ENCODE measurements around the gene ZNF891. TPM values are rescaled to one million over a fixed set of nuclear protein-coding genes. Genes with fewer than 3 reads are reported as not detected.

The ZNF891 gene
- 1 to 10 TPM; 4.6 to 7.0 (median 6.0) TPM for total RNA-seq

GRCh38 chr12:133130038-133130807, at the start of gene ZNF891, which contains the start of gene ZNF10:
Gene ZNF891, minus strand, starts transcription at chr12:133130274. Its CDS starts 8,356 bp downstream, at chr12:133121918.
Gene ZNF10, plus strand, starts transcription at chr12:133130627. Its CDS starts 13,866 bp downstream, at chr12:133144493.
- peak within 1 kb of the TSS; percentile 90 to 95 (median 94) for H3K27ac ChIP-seq
- 0% methylated on average over 18 to 60 of the region's 87 CpGs for WGBS, 2 donors
- intact Hi-C loops (cut with DNase I): no loop called here
- H3K4me1 ChIP-seq: peaks cover 6 to 14% of the 10 kb centered on the region in 2 donors
- H3K9me3 ChIP-seq: no peaks in the 10 kb centered on the region
- peak; percentile 96 for DNase-seq
- TF ChIP-seq POLR2A (IDR thresholded peaks at IDR 0.05) (peak in 1 of 2 donors; percentile 95), CTCF (IDR thresholded peaks at IDR 0.05) (peak in 1 of 6 experiments; percentile 6)
- peak within 1 kb of the TSS; percentile 63 to 86 (median 76) for H3K4me3 ChIP-seq (replicated peaks in 1 of 3)
- no peaks in the 10 kb centered on the region for H3K27me3 ChIP-seq
- peaks cover 5 to 12% of the 10 kb centered on the region in 2 donors for H3K36me3 ChIP-seq

GRCh38 chr12:133174901-133175300, 44.8 kb upstream of the ZNF891 start:
- intact Hi-C loops (cut with DNase I): no loop called here

GRCh38 chr12:133172491-133172890, 42.4 kb upstream of the ZNF891 start:
- Histone ChIP-seq H3K27me3 (no peaks in the 10 kb centered on the region), H3K4me3 (replicated peaks in 1 of 3) (no peak overlapping the region), H3K27ac (no peak overlapping the region), H3K4me1 (no peaks in the 10 kb centered on the region), H3K36me3 (no peaks in the 10 kb centered on the region), H3K9me3 (no peaks in the 10 kb centered on the region)
- intact Hi-C loops (cut with DNase I): no loop called here
- 80 to 83% methylated on average over 1 of the region's 1 CpG for WGBS, 2 donors
- no peak for DNase-seq
- no peak for TF ChIP-seq CTCF (IDR thresholded peaks at IDR 0.05)
- no peak for TF ChIP-seq POLR2A (IDR thresholded peaks at IDR 0.05)

More at GRCh38 chr12:133174901-133175300, 44.8 kb upstream of the ZNF891 start:
- H3K36me3 ChIP-seq: no peaks in the 10 kb centered on the region
- no peak overlapping the region for H3K4me3 ChIP-seq (replicated peaks in 1 of 3)
- TF ChIP-seq POLR2A (IDR thresholded peaks at IDR 0.05) (no peak), CTCF (IDR thresholded peaks at IDR 0.05) (no peak)
- no peaks in the 10 kb centered on the region for H3K27me3 ChIP-seq
- H3K4me1 ChIP-seq: no peaks in the 10 kb centered on the region
- WGBS, 2 donors: 66 to 73% methylated on average over 1 of the region's 1 CpG
- no peaks in the 10 kb centered on the region for H3K9me3 ChIP-seq
- no peak for DNase-seq
- no peak overlapping the region for H3K27ac ChIP-seq

- WGBS, 2 donors: 92 to 94% methylated on average over 3 of the region's 3 CpGs
- Histone ChIP-seq H3K27ac (no peak overlapping the region), H3K27me3 (no peaks in the 10 kb centered on the region), H3K4me3 (replicated peaks in 1 of 3) (no peak overlapping the region), H3K4me1 (no peaks in the 10 kb centered on the region), H3K9me3 (no peaks in the 10 kb centered on the region), H3K36me3 (no peaks in the 10 kb centered on the region)
- intact Hi-C loops (cut with DNase I): no loop called here
- TF ChIP-seq POLR2A (IDR thresholded peaks at IDR 0.05) (no peak), CTCF (IDR thresholded peaks at IDR 0.05) (no peak)
- no peak for DNase-seq
Measured at GRCh38 chr12:133165776-133166175, 35.7 kb upstream of the ZNF891 start.

GRCh38 chr12:133156125-133156690, 26.1 kb upstream of the ZNF891 start:
- H3K27ac ChIP-seq: no peak overlapping the region
- H3K27me3 ChIP-seq: no peaks in the 10 kb centered on the region
- no peak for DNase-seq
- peaks cover 11% of the 10 kb centered on the region for H3K9me3 ChIP-seq
- peaks cover 65 to 66% of the 10 kb centered on the region in 2 donors for H3K36me3 ChIP-seq
- no peak for TF ChIP-seq POLR2A (IDR thresholded peaks at IDR 0.05)
- TF ChIP-seq CTCF (IDR thresholded peaks at IDR 0.05): no peak
- no peak overlapping the region for H3K4me3 ChIP-seq (replicated peaks in 1 of 3)
- intact Hi-C loops (cut with DNase I): no loop called here
- H3K4me1 ChIP-seq: no peaks in the 10 kb centered on the region
- 95 to 100% methylated on average over 2 of the region's 2 CpGs for WGBS, 2 donors
